ENCODE measurements around the gene KCNQ1. TPM values are rescaled to one million over a fixed set of nuclear protein-coding genes. Genes with fewer than 3 reads are reported as not detected.

Gene KCNQ1
- polyA plus RNA-seq, 1 donor from 2014 or later, result not detected

DNA sequence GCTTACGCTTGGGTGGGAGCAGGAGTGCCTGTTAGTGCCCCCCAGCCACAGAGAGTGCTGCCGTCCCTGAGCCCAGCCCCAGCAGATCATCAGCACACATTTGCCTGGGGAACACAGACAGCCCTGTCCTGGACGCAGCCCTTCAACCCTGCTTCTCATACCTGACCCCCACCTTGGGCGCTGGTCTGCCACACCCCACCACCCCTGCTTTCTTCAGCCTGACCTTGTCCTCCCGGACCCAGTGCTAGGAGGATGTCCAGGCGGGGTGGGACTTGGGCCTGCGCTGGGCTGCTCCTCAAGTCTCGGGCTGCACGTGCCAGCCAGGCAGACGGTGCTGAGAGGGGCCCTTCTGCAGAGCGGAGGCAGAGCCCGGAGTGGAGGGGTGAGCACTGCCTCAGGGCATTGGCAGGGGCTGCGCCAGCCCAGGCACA lies 135.8 kb downstream of the KCNQ1 start:
- no peaks in the 10 kb centered on the region for H3K27me3 ChIP-seq (ENCODE audit: insufficient read depth, low read depth, low read length)

DNA sequence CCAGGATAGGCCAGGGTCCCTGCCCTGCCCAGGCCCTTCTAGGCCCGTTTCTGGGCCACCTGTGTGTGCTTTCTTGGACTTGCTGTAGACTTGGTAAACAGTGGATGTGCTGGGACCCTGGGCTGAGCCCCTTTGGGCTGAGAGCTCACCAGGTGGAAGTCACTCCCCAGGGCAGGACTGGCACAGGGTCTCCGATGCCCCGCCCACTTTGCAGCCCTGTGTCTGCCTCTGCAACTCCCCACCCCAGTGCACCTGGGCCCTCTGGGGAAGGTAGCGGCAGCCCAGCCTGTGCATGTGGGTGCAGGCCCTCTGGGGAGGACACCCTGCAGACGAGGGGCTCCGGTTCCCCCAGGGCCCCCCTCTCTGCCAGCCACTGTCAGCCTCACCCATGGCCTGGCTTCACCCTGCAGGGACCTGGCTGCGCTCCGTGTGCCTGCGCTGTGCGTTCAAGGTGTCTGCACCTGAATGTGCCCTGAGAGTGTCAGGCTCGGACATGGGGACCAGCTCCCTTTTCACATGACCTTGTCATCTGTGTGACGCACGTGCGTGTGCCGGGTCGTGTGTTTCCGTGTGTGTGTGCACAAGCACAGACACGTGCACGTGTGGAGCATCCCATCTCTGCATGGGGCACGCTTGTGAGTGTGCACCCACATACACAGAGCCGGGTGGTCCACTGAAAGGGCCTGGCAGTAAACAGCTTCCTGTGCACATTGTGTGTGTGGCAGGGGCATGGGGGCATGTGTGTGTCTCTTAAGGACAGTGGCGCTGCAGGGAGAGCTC lies 136.5 kb downstream of the KCNQ1 start:
- Histone ChIP-seq H3K9me2 (ENCODE audit: insufficient read depth, low read length) (no peaks in the 10 kb centered on the region), H3F3A (ENCODE audit: insufficient read depth, low read length, poor library complexity, severe bottlenecking) (no peaks in the 10 kb centered on the region), H3K27ac (ENCODE audit: low read length) (no peak overlapping the region), H4K20me1 (ENCODE audit: insufficient read depth) (no peaks in the 10 kb centered on the region), H3K4me3 (ENCODE audit: low read length) (no peak overlapping the region), H3K9ac (ENCODE audit: low read length) (no peak overlapping the region), H3K79me2 (replicated peaks; ENCODE audit: insufficient read depth, low read length) (no peaks in the 10 kb centered on the region), H3K9me3 (ENCODE audit: low read length) (no peaks in the 10 kb centered on the region), H3K4me2 (ENCODE audit: low read length) (no peak overlapping the region), H3K36me3 (ENCODE audit: insufficient read depth, low read length) (no peaks in the 10 kb centered on the region), H3K27me3 (ENCODE audit: insufficient read depth, low read depth, low read length) (no peaks in the 10 kb centered on the region), H2AFZ (ENCODE audit: low read depth, low read length) (no peak overlapping the region)
- TF ChIP-seq EP300 (conservative IDR thresholded peaks at IDR 0.05; ENCODE audit: poor library complexity, severe bottlenecking) (no peak), POLR2AphosphoS5 (IDR thresholded peaks at IDR 0.05) (no peak), TAF1 (IDR thresholded peaks at IDR 0.05; ENCODE audit: low read depth) (no peak)
- TF ChIP-seq, protein P1, sequence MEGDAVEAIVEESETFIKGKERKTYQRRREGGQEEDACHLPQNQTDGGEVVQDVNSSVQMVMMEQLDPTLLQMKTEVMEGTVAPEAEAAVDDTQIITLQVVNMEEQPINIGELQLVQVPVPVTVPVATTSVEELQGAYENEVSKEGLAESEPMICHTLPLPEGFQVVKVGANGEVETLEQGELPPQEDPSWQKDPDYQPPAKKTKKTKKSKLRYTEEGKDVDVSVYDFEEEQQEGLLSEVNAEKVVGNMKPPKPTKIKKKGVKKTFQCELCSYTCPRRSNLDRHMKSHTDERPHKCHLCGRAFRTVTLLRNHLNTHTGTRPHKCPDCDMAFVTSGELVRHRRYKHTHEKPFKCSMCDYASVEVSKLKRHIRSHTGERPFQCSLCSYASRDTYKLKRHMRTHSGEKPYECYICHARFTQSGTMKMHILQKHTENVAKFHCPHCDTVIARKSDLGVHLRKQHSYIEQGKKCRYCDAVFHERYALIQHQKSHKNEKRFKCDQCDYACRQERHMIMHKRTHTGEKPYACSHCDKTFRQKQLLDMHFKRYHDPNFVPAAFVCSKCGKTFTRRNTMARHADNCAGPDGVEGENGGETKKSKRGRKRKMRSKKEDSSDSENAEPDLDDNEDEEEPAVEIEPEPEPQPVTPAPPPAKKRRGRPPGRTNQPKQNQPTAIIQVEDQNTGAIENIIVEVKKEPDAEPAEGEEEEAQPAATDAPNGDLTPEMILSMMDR (IDR thresholded peaks at IDR 0.05; ENCODE audit: poor library complexity, severe bottlenecking), result no peak

More for the DNA sequence above, 135.8 kb downstream of the KCNQ1 start:
- no peak overlapping the region for H3K27ac ChIP-seq (ENCODE audit: low read length)
- H3K36me3 ChIP-seq (ENCODE audit: insufficient read depth, low read length), result no peaks in the 10 kb centered on the region
- H4K20me1 ChIP-seq (ENCODE audit: insufficient read depth), result no peaks in the 10 kb centered on the region
- no peak overlapping the region for H2AFZ ChIP-seq (ENCODE audit: low read depth, low read length)
- no peak for TF ChIP-seq SMC3 (conservative IDR thresholded peaks at IDR 0.05; ENCODE audit: poor library complexity)
- TF ChIP-seq, protein P2, sequence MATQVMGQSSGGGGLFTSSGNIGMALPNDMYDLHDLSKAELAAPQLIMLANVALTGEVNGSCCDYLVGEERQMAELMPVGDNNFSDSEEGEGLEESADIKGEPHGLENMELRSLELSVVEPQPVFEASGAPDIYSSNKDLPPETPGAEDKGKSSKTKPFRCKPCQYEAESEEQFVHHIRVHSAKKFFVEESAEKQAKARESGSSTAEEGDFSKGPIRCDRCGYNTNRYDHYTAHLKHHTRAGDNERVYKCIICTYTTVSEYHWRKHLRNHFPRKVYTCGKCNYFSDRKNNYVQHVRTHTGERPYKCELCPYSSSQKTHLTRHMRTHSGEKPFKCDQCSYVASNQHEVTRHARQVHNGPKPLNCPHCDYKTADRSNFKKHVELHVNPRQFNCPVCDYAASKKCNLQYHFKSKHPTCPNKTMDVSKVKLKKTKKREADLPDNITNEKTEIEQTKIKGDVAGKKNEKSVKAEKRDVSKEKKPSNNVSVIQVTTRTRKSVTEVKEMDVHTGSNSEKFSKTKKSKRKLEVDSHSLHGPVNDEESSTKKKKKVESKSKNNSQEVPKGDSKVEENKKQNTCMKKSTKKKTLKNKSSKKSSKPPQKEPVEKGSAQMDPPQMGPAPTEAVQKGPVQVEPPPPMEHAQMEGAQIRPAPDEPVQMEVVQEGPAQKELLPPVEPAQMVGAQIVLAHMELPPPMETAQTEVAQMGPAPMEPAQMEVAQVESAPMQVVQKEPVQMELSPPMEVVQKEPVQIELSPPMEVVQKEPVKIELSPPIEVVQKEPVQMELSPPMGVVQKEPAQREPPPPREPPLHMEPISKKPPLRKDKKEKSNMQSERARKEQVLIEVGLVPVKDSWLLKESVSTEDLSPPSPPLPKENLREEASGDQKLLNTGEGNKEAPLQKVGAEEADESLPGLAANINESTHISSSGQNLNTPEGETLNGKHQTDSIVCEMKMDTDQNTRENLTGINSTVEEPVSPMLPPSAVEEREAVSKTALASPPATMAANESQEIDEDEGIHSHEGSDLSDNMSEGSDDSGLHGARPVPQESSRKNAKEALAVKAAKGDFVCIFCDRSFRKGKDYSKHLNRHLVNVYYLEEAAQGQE (IDR thresholded peaks at IDR 0.05; ENCODE audit: borderline replicate concordance), result no peak
- no peak for TF ChIP-seq EZH2 (IDR thresholded peaks at IDR 0.05; ENCODE audit: borderline replicate concordance, insufficient read depth, low read length, poor library complexity, severe bottlenecking)
- TF ChIP-seq, protein P1 (IDR thresholded peaks at IDR 0.05; ENCODE audit: poor library complexity, severe bottlenecking), result no peak
- no peak for TF ChIP-seq EP300 (conservative IDR thresholded peaks at IDR 0.05; ENCODE audit: poor library complexity, severe bottlenecking)
- TF ChIP-seq MXI1 (conservative IDR thresholded peaks at IDR 0.05; ENCODE audit: poor library complexity, severe bottlenecking), result no peak
- no peak for TF ChIP-seq POLR2AphosphoS5 (IDR thresholded peaks at IDR 0.05)
- TF ChIP-seq RAD21 (conservative IDR thresholded peaks at IDR 0.05), result no peak
- no peak for TF ChIP-seq TAF1 (IDR thresholded peaks at IDR 0.05; ENCODE audit: low read depth)
- H3K4me2 ChIP-seq (ENCODE audit: low read length), result no peak overlapping the region
- no peak overlapping the region for H3K4me3 ChIP-seq (ENCODE audit: low read length)
- no peaks in the 10 kb centered on the region for H3K9me2 ChIP-seq (ENCODE audit: insufficient read depth, low read length)
- no peaks in the 10 kb centered on the region for H3F3A ChIP-seq (ENCODE audit: insufficient read depth, low read length, poor library complexity, severe bottlenecking)
- no peaks in the 10 kb centered on the region for H3K79me2 ChIP-seq (replicated peaks; ENCODE audit: insufficient read depth, low read length)
- no peak overlapping the region for H3K9ac ChIP-seq (ENCODE audit: low read length)
- H3K9me3 ChIP-seq (ENCODE audit: low read length), result no peaks in the 10 kb centered on the region

All from neural cell (in vitro differentiated cells).